Measurements from ENCODE around the gene NRXN2.
"Not testable (repeated sequence)": the region's sequence is repeated elsewhere in the genome, so short reads cannot be mapped to it uniquely, and the experiment has no call there.

Gene NRXN2

GRCh38 chr11:64687643-64688533 is 35.1 kb downstream of the NRXN2 start:
- no peak for DNase-seq
- in situ Hi-C loops (cut with MboI; ENCODE audit: low pct_unique_long_range_greater_than_20kb, low sequenced_read_pairs), result no loop called here

DNA sequence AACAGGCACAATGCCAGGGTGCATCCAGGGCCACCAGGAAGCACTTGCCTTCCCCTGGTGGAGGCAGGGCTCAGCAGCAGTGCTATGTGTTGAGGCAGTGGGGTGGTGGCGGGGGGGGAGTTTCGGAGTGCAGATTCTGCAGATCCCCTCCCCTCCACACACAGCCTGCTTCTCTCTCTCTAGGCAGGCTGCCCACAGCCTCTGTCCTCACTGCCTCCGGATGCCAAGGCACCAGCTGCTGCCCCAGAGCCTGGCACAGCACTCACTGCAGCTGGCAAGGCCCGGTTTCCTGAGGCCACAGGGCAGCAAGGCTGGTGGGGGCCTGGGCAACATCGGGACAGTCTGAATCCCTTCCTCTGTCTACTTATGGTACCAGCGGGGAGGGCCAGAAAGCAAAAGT is 35.8 kb downstream of the NRXN2 start:
- DNase-seq, result no peak
- in situ Hi-C loops (cut with MboI; ENCODE audit: low pct_unique_long_range_greater_than_20kb, low sequenced_read_pairs), result no loop called here

DNA sequence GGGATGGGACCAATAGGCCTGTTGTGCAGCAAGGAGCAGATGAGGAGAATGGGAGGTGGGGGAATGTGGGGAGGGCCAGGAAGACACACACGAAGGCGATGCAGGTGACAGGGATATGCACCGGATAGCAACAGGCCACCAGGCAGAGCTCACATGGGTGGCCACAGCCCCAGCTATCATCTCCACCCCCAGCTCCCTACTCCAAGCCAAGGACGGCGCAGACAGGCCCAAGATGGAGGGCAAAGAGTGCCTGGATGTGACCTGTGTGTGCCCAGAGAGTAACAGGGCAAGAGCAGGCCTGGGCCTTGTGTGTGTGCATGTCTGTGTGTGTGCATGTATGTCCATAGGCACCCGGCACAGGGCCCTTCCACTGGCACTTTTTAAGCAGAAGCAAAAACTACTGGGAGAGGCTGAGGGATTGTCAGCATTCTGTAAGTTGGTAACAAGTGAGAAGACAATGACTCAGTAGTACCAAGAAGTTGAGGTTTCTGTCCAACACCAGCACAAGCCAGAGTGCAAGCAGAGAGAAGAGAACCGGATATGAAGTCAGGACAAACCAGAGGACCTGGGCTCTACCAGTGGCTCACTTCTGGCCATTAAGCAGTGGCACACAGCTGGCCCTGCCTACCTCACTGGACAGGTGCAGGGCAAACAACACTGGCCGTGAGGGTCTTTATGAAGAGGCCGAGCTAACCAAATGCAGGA is 36.4 kb downstream of the NRXN2 start:
- no peak for DNase-seq
- in situ Hi-C loops (cut with MboI; ENCODE audit: low pct_unique_long_range_greater_than_20kb, low sequenced_read_pairs), result no loop called here

DNA sequence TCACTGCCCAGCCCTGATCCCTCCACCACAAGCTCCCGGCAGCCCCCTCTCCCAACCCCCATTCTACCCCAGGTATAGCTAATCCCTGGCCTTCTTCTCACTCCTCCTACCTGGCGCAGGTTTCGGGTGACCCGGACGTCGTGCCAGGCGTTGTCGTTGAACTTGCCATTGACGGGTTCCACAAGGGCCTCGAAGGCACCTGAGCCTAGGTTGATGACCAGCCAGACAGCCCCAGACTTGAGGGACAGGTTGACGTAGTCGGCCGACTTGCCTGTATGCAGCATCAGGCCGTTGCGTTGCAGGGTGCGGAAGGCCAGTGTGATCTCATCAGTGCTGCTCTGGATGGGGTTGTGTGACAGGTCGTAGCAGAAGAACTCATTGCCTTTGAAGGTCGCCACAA is 37.5 kb downstream of the NRXN2 start:
- no peak for DNase-seq
- in situ Hi-C loops (cut with MboI; ENCODE audit: low pct_unique_long_range_greater_than_20kb, low sequenced_read_pairs), result no loop called here

- no peak for DNase-seq
- in situ Hi-C loops (cut with MboI; ENCODE audit: low pct_unique_long_range_greater_than_20kb, low sequenced_read_pairs), result no loop called here
Observed at GRCh38 chr11:64684357-64684756, 38.6 kb downstream of the NRXN2 start.

DNA sequence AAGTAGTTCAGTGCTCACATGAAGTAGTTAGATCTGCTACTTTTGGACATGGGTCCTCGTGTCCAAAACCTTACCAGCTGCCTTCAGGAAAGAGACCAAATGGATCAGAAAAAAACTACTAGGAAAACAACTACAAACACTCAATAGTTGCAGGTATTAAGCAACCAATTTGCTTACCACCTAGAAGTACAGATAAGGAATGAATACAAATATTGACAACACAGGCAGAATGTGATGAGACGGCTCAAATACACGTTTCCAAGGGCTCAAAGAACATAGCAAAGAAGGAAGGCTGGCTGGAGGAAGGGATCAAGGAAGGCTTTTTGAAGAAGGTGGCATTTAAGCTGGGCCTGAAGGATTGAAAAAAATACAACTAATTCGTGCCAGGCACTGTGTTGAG is 41.8 kb downstream of the NRXN2 start:
- no peak for DNase-seq
- in situ Hi-C loops (cut with MboI; ENCODE audit: low pct_unique_long_range_greater_than_20kb, low sequenced_read_pairs), result no loop called here

DNA sequence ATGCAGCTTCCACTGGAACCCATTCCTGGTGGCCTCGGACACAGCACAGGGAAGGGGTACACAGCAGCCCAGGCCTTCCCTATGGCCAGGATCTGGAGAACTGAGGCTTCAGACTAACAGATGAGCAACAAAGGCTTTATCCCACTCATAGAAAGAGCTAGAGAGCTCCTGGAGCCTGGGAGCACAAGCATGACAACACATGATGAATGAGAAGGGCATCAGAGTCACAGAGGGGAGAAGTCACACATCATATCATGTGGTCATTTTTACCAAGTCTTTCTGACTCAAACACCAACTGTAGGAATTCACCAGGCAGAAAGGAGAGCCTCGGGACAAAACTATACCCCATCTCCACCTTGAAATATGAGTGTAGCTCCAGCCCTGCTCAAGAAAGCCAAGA is 43.2 kb downstream of the NRXN2 start:
- no peak for DNase-seq
- in situ Hi-C loops (cut with MboI; ENCODE audit: low pct_unique_long_range_greater_than_20kb, low sequenced_read_pairs), result no loop called here

GRCh38 chr11:64677441-64678023 is 45.5 kb downstream of the NRXN2 start:
- in situ Hi-C loops (cut with MboI; ENCODE audit: low pct_unique_long_range_greater_than_20kb, low sequenced_read_pairs), result no loop called here
- no peak for DNase-seq

GRCh38 chr11:64676261-64676615 is 46.8 kb downstream of the NRXN2 start:
- in situ Hi-C loops (cut with MboI; ENCODE audit: low pct_unique_long_range_greater_than_20kb, low sequenced_read_pairs), result no loop called here
- no peak for DNase-seq

DNA sequence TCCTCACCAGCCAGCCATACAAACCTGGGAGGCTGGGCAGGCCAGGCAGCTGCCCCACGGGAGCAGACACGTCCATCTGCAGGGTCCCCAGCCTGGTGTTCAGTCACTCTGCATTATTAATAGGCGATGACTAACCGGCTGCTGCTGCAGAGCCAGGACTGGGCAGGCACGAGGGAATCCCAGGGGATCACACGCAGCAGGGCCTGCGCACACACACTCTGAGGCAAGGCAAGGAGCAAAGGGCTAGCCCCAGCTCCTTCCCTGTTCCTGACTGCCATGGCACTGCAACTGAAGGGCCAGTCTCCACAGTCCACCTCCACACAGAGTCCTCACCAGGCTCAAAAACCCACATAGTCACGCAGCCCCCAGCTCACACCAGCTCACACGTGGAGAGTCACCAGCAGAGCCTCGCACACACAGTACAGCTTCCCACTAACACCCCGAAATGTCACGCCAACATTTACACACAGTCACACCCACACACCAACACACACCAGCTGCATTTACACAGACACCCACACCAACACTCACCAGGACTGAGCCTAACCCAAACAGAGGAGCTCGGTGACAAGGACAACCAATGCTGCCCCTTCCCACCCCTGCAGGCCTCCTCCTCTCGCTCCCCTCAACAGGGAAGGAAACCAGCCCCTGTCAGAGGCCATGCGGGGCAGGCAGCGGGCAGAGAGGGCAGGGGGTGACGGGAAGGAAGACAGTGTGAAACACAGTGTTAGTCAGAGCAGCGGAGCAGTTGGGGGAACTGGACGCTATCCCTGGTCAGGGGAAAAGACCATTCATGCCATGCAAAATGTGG is 47.3 kb downstream of the NRXN2 start:
- DNase-seq, result no peak
- in situ Hi-C loops (cut with MboI; ENCODE audit: low pct_unique_long_range_greater_than_20kb, low sequenced_read_pairs), result no loop called here

DNA sequence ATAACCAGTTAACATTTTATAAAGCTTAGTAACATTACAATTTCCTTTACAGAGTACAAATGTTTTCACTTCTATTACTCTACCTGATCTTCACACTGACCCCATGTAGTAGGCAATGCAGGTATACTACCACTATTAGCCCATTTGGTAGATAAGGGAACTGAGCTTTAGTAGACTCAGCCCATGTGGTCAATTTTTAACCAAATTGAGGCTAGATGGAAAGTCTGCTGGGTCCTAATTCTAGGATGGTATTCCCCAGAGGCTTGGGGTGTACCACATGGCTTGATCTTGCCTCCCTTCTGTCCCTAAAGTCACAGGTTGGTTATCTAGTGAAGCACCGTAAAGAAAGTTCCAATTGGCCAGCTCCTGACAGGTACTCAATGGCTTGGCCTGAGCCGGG is 48.2 kb downstream of the NRXN2 start:
- in situ Hi-C loops (cut with MboI; ENCODE audit: low pct_unique_long_range_greater_than_20kb, low sequenced_read_pairs), result no loop called here
- no peak for DNase-seq

DNA sequence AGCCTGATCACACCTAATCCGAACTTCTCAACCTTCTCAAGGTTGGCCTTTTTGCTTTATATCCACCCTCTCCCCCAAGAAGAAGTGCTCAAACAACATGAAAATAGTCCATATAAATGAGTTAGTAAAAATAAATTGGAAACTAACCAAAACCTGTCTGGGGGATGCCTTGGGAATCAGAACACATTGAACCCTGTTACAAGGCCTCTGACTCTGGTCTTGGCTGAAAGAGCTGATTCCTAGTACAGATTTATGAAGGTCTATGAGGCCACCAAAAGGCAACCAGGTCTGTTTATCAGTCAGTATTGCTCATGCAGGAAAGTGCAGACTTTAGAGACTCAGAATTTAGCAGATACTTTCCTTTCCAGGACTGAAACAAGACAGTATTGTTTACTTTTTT is 49.7 kb downstream of the NRXN2 start:
- in situ Hi-C loops (cut with MboI; ENCODE audit: low pct_unique_long_range_greater_than_20kb, low sequenced_read_pairs), result no loop called here
- no peak for DNase-seq

DNA sequence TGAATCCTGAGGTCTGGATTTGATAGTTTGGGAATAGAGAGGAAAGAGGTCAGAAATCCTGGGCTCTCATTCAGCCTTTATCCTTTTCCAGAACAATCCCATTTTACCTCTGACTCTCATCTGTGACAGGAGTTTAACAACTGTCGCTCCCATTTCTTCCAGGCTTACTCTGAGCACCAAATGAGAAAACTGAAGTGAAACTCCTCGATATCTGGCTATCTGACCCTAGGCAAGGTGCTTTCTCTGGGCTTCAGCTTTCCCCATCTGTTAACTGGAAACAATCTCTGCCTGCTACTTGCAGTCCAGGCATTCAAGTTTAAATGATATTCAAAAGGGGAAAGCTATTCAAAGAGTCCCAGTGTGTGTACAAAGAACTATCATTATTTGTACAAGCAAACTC is 50.1 kb downstream of the NRXN2 start:
- no peak for DNase-seq
- in situ Hi-C loops (cut with MboI; ENCODE audit: low pct_unique_long_range_greater_than_20kb, low sequenced_read_pairs), result no loop called here

DNA sequence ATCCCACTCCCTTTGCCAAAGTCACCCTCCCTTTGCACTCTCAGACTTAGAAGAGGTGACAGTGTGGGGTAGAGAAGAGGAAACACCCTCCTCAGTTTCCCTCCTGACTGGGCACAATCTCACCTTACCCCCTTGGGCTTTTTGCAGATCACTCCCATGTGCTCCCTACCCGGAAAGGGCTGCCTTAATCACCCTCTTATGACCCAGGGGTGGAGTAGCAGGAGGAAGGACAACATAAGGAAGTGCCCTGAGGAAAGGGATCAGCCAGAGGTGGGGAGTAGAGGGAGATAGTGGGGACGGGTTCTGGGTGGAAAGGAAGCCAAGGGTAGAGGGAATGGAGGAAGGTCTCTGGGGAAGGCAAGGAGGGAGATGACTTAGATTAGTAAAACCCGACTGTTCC is 52.0 kb downstream of the NRXN2 start:
- no peak for DNase-seq
- in situ Hi-C loops (cut with MboI; ENCODE audit: low pct_unique_long_range_greater_than_20kb, low sequenced_read_pairs), result no loop called here

DNA sequence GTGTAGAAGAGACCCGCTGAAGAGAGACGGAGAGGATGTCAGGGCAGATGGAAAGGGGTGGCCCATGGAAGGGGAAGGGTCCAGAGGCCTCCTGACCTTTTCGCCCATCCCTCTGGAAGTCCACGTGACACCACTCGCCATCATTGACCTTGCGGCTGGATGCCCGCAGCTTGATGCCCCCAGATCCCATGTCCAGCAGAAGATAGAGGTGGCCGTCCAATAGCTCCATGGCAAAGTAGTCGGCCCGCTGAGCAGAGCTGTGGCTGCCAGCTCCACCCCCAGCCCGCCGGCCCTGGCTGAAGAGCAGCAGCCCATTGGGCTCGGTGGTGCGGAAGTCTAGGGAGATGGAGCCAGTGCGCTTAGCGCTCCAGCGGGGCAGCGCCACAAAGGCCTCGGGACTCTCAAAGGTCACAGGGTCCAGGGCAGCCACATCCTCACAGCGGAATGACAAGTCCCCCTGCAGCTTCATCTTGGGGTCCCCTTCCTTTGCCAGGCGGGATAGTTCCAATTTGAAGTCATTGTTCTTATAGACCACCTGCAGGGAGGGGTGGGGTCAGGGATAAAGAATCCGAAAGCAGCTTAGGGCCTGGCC is 55.7 kb downstream of the NRXN2 start:
- DNase-seq, result no peak
- in situ Hi-C loops (cut with MboI; ENCODE audit: low pct_unique_long_range_greater_than_20kb, low sequenced_read_pairs), result no loop called here

GRCh38 chr11:64665411-64665821 is 57.6 kb downstream of the NRXN2 start:
- peak; percentile 61 for DNase-seq
- in situ Hi-C loops (cut with MboI; ENCODE audit: low pct_unique_long_range_greater_than_20kb, low sequenced_read_pairs), result no loop called here

GRCh38 chr11:64664236-64664870 is 58.6 kb downstream of the NRXN2 start:
- DNase-seq; in situ Hi-C loops (cut with MboI; ENCODE audit: low pct_unique_long_range_greater_than_20kb, low sequenced_read_pairs): not testable (repeated sequence)

DNA sequence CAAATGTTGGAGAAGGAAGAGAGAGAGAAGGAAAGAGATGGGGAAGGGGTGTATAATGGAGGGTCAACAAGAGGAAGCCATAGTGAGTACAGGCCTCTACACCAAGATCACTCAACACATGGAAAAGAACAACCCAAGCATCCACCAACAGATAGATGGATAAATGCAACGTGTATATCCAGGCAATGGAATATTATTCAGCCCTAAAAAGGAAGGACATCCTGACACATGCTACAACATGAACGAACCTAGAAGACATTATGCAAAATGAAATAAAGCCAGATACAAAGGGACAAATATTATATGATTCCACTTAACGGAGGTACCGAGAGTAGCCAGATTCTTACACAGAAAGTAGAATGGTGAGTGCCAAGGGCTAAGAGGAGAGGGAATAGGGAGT is 59.3 kb downstream of the NRXN2 start:
- in situ Hi-C loops (cut with MboI; ENCODE audit: low pct_unique_long_range_greater_than_20kb, low sequenced_read_pairs), result no loop called here

DNA sequence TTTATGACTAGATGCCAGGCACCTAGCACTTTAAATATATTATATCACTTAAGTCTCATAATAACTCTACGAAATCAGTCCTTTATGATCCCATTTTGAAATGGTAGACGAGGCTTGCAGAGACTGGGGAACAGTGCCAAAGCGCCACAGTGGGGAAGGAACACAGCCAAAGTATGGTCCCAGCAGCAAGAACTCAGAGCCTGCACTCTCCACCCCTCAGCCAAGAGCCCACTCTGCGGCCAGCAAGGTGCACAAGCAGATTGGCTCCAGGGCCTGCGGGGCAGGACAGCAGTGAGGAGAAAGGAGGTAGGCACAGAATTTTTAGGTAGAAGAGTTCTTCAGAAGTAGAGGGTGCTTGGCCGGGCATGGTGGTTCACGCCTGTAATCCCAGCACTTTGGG is 61.4 kb downstream of the NRXN2 start:
- in situ Hi-C loops (cut with MboI; ENCODE audit: low pct_unique_long_range_greater_than_20kb, low sequenced_read_pairs), result no loop called here
- DNase-seq, result no peak

More for the DNA sequence above, 59.3 kb downstream of the NRXN2 start:
- no peak for DNase-seq

All from KBM-7 (cell line).